Left cardiac atrium (tissue), 4 donors: Measurements from ENCODE around the gene TEAD3. TPM values are rescaled to one million over a fixed set of nuclear protein-coding genes. Genes with fewer than 3 reads are reported as not detected.
A peak's percentile ranks its signal among the peaks of the same experiment; 100 is the strongest.

ENCODE experiments used
- ATAC-seq, 2 donors: fragments of 200-7000 bp; cut with Tn5 transposase; one replicate each; pipeline ENCODE4 v1.9.1; 2020; ENCODE audit warnings: mild to moderate bottlenecking in 2 of 2, moderate library complexity in 2 of 2
- DNase-seq: peaks from one replicate; pipeline ENCODE4 v3.0.0-alpha.2; 2020
- intact Hi-C, 2 donors: fragments of 100-400 bp; cut with DNase I; formaldehyde crosslinking; loops; one replicate each; pipeline versions ENCODE4 v1.14.1 to v1.15.1; 2022 to 2023
- total RNA-seq, 2 donors: library from RNA; stranded (reverse); fragmentation: NEBNext Ultra II Directional; extraction: Animal tissue kit (Norgen Biotek cat#: 25700); gene quantifications; one replicate each; pipeline ENCODE4 v1.2.1, GENCODE V29; 2021
- donor health status: DM: no; HTN: yes; CAD: no.
- donor health status: DM: no; HTN: yes; CAD: no; lungs with severe emphysema.
- donor health status: DM: yes; HTN: yes; CAD: no.
- donor health status: Dilated cardiomyopathy.

Gene TEAD3
- total RNA-seq, 2 donors from 2014 or later: 22.4 to 39.6 TPM

DNA sequence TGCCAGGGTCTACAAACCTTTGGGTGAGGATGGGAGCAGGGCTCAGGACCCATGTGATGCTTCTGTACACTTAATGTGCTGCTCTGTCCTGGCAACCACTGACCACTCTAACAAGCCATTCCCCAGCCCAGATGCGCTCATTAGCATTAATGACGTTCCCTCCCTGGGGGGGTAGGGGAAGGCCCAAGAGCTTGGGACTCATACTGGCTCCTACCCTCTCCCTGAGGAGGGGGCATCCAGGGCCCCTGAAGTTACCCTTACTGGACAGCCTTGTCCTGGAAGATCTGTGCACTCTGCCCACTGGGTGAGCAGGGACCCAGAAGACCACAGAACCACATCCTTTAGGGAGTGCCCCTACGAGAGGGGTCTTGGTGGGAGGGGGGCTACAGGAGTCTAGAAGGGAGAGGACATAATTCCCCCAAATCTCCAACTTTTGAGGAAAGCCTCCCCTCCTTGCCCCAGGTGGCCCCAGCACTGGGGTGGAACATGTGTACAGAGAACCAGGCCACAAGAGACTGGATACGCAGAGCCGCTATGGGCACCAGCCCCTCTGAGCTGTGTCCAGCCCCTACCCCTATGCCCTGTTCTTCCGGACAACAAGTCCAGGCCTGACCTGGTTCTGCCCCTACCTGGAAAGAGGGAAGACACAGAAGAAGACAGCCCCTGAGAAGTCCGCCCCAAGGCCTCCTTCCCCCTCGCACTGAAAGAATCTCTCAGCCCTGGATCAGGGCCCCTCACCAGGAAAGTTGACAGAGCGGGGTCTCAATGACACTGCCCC lies 1.4 kb downstream of the TEAD3 start:
- ATAC-seq (no peak), DNase-seq (no peak)
- intact Hi-C loops: no loop called here

DNA sequence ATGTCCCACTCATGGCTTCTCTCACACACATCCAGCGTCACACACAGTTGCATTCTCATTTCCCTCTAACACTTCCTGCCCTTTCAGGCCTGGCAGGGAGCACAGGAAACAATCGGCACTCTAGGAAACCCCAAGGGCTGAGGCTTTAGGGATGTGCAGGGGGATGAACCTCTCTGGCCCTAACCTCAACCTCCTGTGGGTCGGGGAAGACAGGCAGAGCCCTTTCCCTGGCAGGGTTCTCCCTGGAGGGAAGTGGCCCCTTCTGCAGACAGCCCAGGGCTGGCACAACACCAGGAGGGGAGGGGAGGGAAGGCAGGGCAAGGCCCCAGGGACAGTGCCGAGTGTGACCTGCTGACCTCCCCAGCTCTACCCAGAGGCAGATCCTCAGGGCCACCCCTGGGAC lies 2.7 kb downstream of the TEAD3 start:
- no peak for ATAC-seq
- intact Hi-C loops: no loop called here
- no peak for DNase-seq

DNA sequence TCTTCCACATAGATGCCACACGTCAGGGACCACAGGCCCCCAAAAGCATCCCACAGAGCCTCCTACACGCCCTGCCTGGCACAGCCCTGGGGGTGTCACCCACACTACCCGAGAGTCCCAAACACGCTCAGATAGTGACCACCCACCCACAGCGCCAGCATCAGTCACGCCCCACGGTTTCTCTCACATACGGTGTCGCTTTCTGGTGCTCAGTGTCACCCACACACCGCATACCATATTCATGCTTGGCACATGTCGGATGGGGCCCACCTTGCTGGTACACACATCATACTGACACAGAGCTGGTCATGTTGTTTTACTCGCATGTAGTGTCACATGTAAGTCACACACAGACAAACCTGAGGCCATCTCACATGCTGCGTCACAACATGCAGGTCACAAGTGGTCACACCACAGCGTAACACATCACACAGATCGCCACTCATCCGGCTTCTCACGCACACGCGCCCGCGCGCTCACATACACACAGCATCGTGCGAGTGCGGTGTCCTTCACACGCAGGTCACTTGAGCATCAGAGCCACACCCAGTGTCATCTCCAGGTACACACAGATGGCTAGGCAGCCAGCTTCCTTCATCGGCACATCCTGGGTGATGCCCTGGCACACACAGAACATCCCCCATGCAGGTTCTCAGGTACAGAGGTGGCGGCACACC lies 3.4 kb downstream of the TEAD3 start:
- DNase-seq (no peak), ATAC-seq (no peak)
- intact Hi-C loops: no loop called here

DNA sequence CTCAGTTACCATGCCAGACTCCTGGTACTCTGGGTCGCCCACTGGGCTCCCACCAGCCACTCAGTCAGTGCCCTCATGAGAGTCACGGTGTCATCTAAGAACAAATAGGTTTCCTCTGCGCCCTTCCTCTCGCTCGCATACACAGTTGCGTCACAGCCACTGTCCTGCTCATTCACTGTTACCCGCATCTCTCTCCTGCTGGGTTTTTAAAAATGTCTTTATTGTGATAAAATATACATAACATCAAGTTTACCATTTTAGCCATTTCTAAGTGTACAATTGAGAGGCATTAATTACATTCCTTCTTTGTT lies 4.0 kb downstream of the TEAD3 start:
- ATAC-seq (no peak), DNase-seq (no peak)
- intact Hi-C loops: no loop called here

DNA sequence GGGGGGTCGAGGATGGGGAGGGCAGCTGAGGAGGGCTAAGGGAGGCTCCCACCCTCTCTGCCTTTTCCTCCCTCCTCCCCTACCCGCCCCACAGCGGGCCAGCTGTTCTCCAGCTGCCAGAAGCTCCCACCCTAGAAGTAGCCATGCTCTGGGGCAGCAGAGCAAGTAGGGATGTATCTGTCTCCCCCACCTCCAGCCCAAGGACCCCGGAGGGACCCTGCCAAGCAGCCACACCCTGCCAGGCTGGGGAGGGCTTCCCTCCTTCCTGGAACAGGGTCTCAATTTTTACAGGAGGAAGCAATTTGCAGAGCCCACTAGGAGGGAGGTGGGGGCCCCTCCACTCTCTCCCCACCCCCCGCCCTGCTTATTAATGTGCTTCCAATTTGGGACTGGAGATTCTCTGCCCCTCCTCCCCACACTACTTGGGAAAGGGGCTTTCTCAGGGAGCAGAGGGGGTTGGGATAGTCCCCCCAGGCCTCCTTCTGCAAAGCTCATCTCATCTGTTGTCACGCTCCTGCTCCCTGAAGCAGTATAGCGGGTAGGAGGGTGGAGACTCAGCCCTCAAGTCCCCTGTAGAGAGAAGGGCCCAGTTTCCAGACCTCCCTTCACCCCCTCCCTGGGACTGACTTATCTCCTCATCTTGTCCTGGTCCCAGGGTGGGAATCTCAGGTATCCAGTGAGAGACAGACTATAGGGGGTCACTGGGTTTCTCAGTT lies 4.5 kb downstream of the TEAD3 start:
- intact Hi-C loops: no loop called here
- no peak for DNase-seq
- ATAC-seq: no peak

DNA sequence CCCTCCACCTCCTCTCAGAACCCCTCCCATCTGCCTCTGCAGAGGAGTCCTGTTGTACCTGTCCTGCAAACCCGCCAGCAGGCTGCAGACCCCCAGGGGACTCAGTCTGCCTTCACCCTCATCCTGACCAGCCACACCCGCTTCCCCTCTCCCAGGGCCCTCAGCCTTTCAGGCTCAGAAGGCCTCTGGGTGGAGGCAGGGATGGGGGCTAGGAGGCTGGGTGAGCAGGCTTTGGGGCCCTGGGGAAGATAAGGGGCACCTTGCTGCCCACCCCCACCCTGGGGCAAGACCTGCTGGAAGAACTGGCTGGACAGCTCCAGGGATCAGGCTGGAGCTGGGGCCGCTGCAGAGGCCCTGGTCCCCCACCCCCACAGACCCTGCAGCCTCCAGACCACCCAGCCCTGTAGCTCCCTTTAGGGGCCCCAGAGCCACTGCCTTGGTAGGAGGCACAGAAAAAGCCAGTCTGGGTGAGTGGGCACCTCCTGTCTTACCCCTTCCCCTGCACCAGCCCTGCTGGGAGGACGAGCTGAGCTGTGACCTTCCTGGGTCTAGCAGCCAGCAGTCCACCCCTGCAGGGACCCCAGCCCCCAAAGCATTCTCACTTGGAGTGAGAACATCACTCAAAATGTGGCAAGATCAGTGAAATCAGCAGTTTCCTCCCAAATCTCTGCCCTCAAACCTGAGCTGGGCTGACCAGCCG lies 5.2 kb downstream of the TEAD3 start:
- ATAC-seq (no peak), DNase-seq (no peak)
- intact Hi-C loops: no loop called here

DNA sequence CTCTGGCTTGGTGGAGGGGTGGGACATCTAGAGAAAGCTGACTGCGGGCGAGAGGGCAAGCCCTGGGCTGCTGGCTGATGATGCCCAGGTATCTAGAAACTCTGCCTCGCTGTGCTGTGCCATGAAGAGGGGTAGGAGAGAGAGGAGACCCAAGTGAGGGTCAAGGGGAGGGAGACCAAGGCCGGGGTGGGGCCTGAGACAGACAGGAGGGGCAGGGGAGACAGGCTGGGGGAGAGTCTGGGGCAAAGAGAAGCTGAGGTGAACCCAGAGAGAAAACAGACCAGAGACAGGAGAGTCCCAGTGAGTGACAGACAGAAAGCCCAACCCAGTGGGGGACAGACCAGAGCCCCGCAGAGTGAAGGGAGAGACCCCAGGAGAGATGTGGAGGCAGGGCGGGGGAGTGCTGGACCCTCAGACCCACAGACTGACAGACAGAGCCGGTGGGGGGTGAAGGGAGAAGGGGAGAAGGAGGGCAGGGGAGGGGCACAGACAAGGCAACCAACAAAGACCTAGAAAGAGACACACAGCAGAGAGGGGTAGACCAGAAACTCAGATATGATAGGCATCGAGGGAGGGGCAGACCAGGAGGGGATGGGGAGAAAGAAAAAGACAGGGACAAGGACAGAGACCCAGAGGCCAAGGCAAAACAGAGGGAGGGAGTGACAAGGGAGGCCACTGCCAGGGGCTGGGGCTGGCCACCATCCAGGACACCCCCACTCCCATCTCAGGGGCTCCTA lies 5.9 kb downstream of the TEAD3 start:
- no peak for ATAC-seq
- intact Hi-C loops: no loop called here
- no peak for DNase-seq

DNA sequence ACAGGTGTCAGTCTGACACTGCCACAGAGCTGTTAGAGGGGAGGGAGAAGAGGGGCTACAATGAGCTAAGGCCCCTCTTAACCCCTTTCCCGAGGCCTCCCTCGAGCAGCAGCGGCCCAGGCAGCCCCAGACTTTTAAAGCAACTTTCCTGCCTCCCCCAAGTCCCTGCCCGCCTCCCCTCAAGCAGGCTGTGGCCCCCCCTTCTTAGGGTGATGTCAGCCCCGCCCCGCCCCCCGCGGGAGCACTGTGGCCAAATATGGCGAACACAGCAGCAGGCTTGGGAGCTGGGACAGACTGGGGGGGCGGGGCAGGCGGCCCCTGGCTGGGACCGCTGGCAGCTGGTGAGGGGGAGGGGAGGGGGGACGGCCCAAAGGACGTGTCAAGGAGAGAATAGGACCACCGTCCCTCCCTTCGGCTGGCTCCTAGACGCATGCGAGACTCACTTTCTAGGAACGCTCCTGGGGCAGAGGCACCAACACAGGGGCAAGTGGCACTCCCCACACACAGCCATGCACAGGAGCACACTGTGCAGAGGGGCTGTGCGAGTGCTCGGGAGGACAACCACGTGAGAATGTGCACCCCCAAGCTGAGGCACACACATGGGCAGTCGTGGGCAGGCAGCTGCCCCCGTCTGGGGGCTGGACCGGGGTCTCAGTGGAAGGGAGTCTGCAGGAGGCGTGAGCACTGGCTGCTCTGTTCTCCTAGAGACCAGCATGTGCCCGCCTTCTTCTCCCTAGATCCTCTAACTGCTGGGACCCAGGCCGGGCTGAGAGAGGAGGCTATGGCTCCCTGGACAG lies 6.7 kb downstream of the TEAD3 start:
- peak; percentile 86 for DNase-seq
- ATAC-seq: peak; percentile 59 to 75
- intact Hi-C loops: no loop called here

DNA sequence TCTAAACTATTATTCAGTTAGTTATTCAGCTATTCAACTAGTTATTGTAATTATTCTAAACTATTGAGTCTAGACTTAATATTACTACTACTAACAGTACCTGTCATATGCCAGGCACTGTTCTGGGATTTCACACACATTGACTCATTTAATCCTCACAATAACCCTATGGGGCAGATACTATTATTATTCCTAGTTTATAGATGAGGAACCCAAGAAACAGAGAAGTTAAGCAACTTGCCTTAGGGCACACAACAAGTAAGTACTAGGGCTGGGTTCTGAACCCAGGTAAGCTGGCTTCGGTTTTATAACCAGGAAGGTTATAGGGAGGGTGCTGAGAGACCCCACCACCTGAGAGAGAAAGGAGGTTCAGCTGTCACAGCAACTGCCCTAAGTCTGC lies 7.8 kb downstream of the TEAD3 start:
- DNase-seq: no peak
- no peak for ATAC-seq
- intact Hi-C loops: no loop called here

DNA sequence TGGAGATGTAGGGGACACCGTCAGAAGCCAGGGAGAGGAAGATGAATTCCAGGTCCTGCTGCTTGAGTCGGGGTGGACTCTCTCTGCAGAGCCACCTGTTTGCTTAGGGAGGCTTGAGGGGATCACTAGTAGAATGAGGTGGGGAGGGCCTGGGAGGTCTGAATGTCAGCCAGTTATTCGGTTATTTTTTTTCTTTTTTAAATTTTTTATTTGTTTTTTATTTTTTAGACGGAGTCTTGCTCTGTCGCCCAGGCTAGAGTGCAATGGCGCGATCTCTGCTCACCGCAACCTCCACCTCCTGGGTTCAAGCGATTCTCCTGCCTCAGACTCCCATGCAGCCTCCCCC lies 8.4 kb downstream of the TEAD3 start:
- no peak for DNase-seq
- intact Hi-C loops: no loop called here
- ATAC-seq: no peak

DNA sequence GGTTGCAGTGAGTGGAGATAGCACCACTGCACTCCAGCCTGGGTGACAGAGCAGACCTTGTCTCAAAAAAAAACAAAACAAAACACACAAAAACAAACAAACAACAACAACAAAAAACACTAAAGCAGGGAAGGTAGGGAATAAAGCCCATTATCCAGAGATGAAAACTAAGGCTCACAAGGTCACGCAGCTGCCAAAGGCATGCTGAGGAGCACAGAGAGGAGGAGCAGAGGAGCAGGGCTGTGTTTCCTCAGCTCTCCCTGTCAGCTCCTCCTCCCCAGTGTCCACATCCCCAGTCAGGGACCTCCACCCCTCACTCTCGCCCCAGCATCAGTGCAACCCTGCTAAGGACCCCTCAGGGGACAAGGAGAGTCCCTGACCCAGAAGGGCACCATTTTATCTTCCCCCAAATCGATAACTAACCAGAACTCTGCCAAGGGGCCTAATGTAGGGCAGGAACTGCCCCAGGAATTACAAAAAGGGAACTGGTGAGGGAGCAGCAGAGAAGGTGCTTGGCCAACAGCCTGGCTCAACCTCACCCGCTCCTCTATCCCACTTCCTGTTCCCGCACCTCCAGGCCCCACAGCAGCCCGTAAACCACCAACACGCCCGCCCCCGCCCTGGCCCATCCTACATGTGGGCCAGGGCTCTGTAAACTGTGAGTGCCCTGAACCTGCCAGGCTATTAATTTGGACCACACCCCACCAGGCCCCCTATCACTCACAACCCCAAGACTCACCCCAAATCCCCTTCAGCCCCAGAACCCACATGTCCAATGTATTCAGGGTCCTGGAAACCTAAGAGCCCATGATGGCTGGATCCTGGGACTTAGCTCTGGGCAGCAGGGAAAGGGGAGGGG lies 9.0 kb downstream of the TEAD3 start:
- DNase-seq (no peak), ATAC-seq (no peak)
- intact Hi-C loops: no loop called here

DNA sequence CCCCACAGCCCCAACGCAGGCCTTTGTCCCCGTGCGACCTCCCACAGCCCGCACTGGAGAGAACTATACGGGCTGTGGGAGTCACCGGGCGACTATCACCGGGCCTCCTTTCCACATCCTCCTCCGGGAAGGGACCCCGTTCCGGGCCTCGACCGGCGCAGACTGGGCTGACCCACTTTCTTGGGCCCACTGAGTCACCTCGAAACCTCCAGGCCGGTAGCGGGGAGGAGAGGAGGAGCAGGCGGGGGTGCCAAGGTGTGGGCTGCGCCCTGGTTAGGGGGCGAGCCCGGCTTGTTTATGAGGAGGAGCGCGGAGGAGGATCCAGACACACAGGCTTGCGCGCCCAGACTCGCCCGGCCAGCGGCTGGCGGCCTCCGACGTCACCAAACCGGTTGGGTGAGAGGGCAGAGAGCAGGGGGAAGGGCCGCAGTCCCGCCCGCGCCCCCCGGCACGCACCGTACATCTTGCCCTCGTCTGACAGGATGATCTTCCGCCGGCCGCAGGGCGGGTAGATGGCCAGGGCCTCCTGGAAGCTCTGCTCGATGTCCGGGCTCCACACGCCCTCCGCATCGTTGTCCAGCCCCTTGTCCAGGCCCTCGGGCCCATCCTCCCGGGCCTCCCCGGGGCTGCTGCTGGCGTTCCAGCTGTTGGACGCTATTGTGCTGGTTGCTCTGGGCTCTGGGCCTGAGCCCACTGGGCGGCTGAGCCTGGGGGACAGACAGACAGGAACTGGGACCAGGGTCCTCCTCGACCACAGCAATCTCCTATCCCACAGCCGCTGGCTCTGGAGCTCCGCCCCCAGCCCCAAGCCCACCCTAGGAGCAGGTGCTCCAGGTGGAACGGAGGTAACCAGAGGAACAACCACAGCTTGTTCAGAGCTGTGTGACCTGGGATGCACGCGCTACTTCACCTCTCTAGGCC lies 10.6 kb downstream of the TEAD3 start:
- DNase-seq: peak; percentile 67

DNA sequence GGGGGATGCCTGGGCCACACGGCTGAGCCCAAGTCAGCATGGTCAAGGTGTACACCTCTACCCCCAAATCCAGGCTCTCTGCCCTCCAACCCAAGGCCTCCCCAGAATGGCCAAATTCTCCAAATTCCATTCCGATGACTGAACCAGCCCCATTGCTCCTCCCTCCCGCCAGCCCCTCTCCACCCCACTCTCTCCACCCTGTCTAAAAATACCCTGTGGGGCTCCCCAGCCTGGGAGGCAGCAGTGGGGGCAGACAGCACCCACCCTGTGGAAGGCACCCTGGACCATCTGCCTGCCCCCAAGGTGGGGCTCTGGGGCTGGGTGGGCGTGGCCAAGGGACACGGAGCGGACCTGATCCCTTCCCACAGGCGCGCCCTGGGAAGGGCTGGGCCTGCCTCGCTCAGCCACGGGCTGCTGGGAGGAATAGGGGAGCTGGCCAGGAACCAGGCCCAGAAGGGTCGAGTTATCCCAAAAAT lies 11.4 kb downstream of the TEAD3 start:
- intact Hi-C loops: no loop called here
- DNase-seq: no peak

More for the DNA sequence above, 10.6 kb downstream of the TEAD3 start:
- ATAC-seq: peak; percentile 28 to 56
- intact Hi-C loops: no loop called here

DNA sequence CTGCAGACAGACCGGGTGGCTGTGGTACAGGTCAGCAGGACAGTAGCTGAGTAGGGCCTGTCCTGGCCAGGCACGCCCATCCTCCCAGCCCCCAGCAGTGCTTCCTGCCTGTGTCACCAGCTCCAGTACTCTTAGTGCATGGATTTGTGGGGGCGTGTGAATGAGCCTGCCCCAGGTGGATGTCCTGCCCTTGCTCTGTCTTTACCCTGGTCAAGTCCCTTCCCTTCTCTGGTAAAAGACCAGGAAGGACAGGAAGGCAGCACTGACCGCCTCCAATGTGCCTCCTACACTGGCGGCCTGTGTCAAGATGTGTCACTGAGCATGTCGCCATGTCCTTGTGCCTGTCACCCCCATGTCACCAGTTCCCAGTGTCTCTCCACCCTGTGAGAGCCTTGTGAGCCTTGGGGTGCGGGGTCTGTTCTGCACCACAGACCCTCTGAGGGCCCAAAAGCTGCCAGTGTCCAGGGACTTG lies 11.9 kb downstream of the TEAD3 start:
- intact Hi-C loops: no loop called here
- DNase-seq (no peak), ATAC-seq (no peak)

More for the DNA sequence above, 11.4 kb downstream of the TEAD3 start:
- peak; percentile 47 to 48 for ATAC-seq

DNA sequence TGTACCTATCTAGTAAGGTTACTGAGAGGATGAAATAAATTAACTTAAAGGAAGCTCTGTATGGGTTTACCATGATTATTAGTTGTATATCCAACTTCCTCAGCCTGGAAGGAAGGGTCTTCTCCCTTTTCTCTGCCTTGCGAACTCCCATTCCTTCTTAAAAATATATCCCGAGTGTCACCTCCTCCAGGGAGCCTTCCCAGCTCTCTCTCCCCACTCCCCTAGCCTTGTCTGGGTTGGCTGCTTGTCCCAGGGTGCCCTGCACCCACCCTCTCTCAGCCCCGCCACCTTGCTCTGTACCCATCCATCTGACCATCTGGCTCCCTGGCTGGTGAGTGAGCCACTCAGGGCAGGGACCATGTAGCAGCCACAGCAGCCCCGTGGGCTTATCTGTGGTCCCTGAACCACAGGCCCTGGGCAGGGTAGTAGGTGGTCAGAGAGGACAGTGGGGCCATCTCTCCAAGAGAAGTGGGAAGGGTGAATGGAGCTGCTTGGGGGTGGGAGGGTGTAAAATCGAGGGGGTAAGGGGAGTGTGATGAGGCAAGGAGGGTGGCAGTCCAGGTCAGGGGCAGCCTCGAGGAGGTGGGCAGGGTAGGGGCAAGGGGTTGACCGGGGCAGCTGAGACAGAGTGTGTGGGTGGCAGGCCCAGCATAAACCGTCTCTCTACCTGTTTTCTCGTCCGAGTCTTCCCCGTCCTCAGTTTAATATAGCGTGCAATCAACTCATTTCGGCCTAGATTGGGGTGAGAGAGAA lies 12.8 kb downstream of the TEAD3 start:
- intact Hi-C loops: no loop called here
- no peak for ATAC-seq
- DNase-seq: no peak

DNA sequence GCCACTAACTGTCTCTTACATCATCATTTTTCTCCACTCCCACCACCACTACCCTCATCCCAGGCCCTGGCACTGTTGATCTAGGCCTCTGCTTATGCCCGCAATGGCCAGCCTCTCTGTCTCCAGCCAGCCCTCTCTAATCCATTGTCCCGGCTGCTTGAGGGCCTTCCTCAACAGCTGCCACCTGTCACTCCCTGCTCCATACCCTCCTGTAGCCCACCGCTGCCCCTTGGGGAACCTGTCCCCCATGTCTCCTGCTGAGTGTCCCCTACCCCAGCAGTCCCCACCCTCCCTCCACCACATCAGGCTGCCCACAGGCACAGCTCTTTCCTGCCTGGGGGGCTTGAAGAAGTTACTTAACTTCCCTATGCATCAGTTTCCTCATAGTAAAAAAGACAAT lies 13.4 kb downstream of the TEAD3 start:
- DNase-seq: no peak
- intact Hi-C loops: no loop called here
- no peak for ATAC-seq
